OCI-LY3 (cell line): Measurements from ENCODE around the gene PITX3.

Experiments
- EZH2phosphoT487 ChIP-seq: fragments of 200-600 bp; shearing (Covaris generic); IDR thresholded peaks from 2 replicates; pipeline ENCODE4 v1.6.1; 2018; ENCODE audit warnings: antibody characterized with exemption, mixed run types, low read depth
- TF ChIP-seq, protein P1 (sequence below): fragments of 200-600, 300-600 bp; sonication (generic); IDR thresholded peaks from 2 replicates; pipeline ENCODE4 v1.5.1; 2014; ENCODE audit warnings: antibody characterized with exemption, low read length, low read depth

DNA sequence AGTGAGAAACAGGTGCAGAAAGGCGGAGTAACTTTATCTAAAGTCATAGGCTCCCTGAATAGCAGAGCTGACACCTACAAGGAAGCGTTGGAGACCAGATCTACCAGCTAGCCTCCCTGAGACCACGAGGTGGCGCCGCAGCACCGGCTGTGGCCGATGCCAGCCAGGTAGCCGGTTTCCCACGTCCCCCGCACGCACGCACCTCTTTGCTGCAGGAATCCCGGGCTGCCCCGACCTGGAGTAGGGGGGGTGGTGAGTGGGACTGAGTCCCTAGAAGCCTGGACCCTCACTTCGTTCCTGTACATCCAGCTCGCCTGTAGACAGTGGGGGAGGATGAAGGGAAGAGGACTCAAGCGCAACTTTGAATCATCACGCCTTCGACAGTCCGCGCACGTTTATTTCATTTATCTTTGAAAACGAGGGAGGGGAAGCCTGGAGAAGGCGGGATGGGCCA, 11.5 kb downstream of the PITX3 start:
- TF ChIP-seq, protein P1, sequence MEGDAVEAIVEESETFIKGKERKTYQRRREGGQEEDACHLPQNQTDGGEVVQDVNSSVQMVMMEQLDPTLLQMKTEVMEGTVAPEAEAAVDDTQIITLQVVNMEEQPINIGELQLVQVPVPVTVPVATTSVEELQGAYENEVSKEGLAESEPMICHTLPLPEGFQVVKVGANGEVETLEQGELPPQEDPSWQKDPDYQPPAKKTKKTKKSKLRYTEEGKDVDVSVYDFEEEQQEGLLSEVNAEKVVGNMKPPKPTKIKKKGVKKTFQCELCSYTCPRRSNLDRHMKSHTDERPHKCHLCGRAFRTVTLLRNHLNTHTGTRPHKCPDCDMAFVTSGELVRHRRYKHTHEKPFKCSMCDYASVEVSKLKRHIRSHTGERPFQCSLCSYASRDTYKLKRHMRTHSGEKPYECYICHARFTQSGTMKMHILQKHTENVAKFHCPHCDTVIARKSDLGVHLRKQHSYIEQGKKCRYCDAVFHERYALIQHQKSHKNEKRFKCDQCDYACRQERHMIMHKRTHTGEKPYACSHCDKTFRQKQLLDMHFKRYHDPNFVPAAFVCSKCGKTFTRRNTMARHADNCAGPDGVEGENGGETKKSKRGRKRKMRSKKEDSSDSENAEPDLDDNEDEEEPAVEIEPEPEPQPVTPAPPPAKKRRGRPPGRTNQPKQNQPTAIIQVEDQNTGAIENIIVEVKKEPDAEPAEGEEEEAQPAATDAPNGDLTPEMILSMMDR = peak; percentile 79
- no peak for TF ChIP-seq EZH2phosphoT487
